ENCODE measurements around the gene ZC3H10.

DNA sequence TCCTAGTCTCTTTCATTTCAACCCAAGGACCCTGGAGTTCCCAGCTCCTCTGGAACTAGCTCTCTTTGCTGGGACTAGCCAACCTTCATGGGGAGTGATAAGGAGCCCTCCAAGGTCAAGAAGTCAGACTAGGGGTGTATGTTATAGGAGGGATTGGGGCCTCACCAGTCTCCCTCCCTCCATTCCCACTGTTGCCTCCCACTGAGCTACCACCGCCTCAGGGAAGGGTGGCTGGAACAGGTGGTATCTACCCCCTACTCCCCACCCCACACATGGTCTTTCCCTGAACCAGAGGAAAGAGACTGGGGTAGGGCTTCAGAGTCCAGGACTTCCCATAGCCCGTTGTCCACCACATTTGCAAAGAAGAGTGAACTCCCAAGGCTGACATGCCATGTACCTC, 35.7 kb upstream of the ZC3H10 start:
- TF ChIP-seq CTCF (conservative IDR thresholded peaks at IDR 0.05 in 1 of 2, IDR thresholded peaks at IDR 0.05 in 1 of 2; ENCODE audit: extremely low read depth in 1 of 2, insufficient read depth in 1 of 2, low read depth in 1 of 2, low read length in 2 of 2) = no peak
- no peak for TF ChIP-seq EZH2 (IDR thresholded peaks at IDR 0.05; ENCODE audit: borderline replicate concordance, low read length)

All from mammary epithelial cell (primary cell).